OCI-LY1 (cell line): ENCODE data around the gene KRT84.

Source experiments
- H2AFZ ChIP-seq: fragments of 200-600 bp; sonication (generic), shearing (Covaris generic); 2 replicates; pipeline ENCODE4 v1.6.0; 2014; ENCODE audit warnings: antibody characterized with exemption, mild to moderate bottlenecking, low read length
- H3F3A ChIP-seq: fragments of 200-600 bp; sonication (generic), shearing (Covaris generic); 2 replicates; pipeline ENCODE4 v1.6.0; 2014; ENCODE audit warnings: mild to moderate bottlenecking, antibody characterized with exemption, low read length, moderate library complexity; ENCODE audit not compliant: insufficient read depth
- H3K27ac ChIP-seq: fragments of 200-600 bp; sonication (generic); 2 replicates; pipeline ENCODE4 v1.5.1; 2014; ENCODE audit warnings: low read length, mixed run types, mild to moderate bottlenecking, low read depth; ENCODE audit not compliant: poor library complexity, severe bottlenecking
- H3K27me3 ChIP-seq: fragments of 200-600 bp; sonication (generic); 2 replicates; pipeline ENCODE4 v1.6.0; 2014; ENCODE audit warnings: antibody characterized with exemption, mild to moderate bottlenecking, low read length, moderate library complexity; ENCODE audit not compliant: insufficient read depth
- H3K36me3 ChIP-seq: fragments of 200-600 bp; sonication (generic); 2 replicates; pipeline ENCODE4 v1.6.1; 2014; ENCODE audit warnings: mild to moderate bottlenecking, antibody characterized with exemption, low read length, moderate library complexity, mixed read lengths; ENCODE audit not compliant: insufficient read depth
- H3K4me1 ChIP-seq: fragments of 200-600 bp; sonication (generic); 2 replicates; pipeline ENCODE4 v1.5.1; 2014; ENCODE audit warnings: mild to moderate bottlenecking, low read length, moderate library complexity; ENCODE audit not compliant: insufficient read depth, severe bottlenecking
- H3K4me2 ChIP-seq: fragments of 200-600 bp; sonication (generic), shearing (Covaris generic); 2 replicates; pipeline ENCODE4 v1.6.1; 2014; ENCODE audit warnings: low read length
- H3K4me3 ChIP-seq: fragments of 200-600 bp; sonication (generic); 2 replicates; pipeline ENCODE4 v1.5.1; 2014; ENCODE audit warnings: low read length, low read depth, mild to moderate bottlenecking, mixed read lengths; ENCODE audit not compliant: poor library complexity, severe bottlenecking
- H3K79me2 ChIP-seq: fragments of 200-600 bp; shearing (Covaris generic); 2 replicates; pipeline ENCODE4 v1.6.1; 2016; ENCODE audit warnings: mixed run types, low read length, mixed read lengths; ENCODE audit not compliant: insufficient read depth
- H3K9ac ChIP-seq: fragments of 200-600 bp; sonication (generic), shearing (Covaris generic); 2 replicates; pipeline ENCODE4 v1.6.1; 2014; ENCODE audit warnings: mild to moderate bottlenecking, low read length, mixed read lengths
- H3K9me2 ChIP-seq: fragments of 200-600 bp; sonication (generic), shearing (Covaris generic); 2 replicates; pipeline ENCODE4 v1.6.1; 2014; ENCODE audit warnings: low read depth, mild to moderate bottlenecking, low read length, mixed read lengths
- H3K9me3 ChIP-seq: fragments of 200-600 bp; shearing (Covaris generic); 2 replicates; pipeline ENCODE4 v1.6.1; 2014; ENCODE audit warnings: low read length, mixed read lengths
- H4K20me1 ChIP-seq: fragments of 200-600 bp; sonication (generic), shearing (Covaris generic); 2 replicates; pipeline ENCODE4 v1.6.0; 2016; ENCODE audit warnings: mild to moderate bottlenecking, low read length; ENCODE audit not compliant: insufficient read depth
- CTCF ChIP-seq: fragments of 200-600 bp; sonication (generic), shearing (Covaris generic); IDR thresholded peaks from 2 replicates; pipeline ENCODE4 v1.5.1; 2017; ENCODE audit warnings: mild to moderate bottlenecking, antibody characterized with exemption, low read length, moderate library complexity, mixed read lengths
- EZH2 ChIP-seq: fragments of 200-600 bp; sonication (generic), shearing (Covaris generic); IDR thresholded peaks from 2 replicates; pipeline ENCODE4 v1.8.0; 2017; ENCODE audit warnings: borderline replicate concordance, mixed run types, mild to moderate bottlenecking, antibody characterized with exemption, low read length, moderate library complexity, mixed read lengths

The KRT84 gene

GRCh38 chr12:52385226-52385702 lies at the start of gene KRT84:
TSS of gene KRT84 (minus strand) at chr12:52385652. CDS start at chr12:52385585, 67 bp downstream.
- Histone ChIP-seq H3K4me1 (no peaks in the 10 kb centered on the region), H3F3A (no peaks in the 10 kb centered on the region), H3K27me3 (peaks cover 6% of the 10 kb centered on the region; the same call in 1 of the 2 replicates), H3K4me2 (no peak within 1 kb of the TSS), H4K20me1 (no peaks in the 10 kb centered on the region), H3K36me3 (no peaks in the 10 kb centered on the region), H3K9me3 (no peaks in the 10 kb centered on the region), H2AFZ (no peak within 1 kb of the TSS), H3K9ac (no peak within 1 kb of the TSS), H3K79me2 (no peaks in the 10 kb centered on the region), H3K9me2 (no peaks in the 10 kb centered on the region), H3K27ac (no peak within 1 kb of the TSS), H3K4me3 (no peak within 1 kb of the TSS)
- TF ChIP-seq EZH2 (no peak), CTCF (no peak)

- Histone ChIP-seq H4K20me1 (no peaks in the 10 kb centered on the region), H3K4me3 (no peak overlapping the region), H3K4me1 (no peaks in the 10 kb centered on the region), H3K4me2 (no peak overlapping the region), H3K36me3 (no peaks in the 10 kb centered on the region), H3K9me2 (no peaks in the 10 kb centered on the region), H3K27me3 (no peaks in the 10 kb centered on the region; the same call in 1 of the 2 replicates), H3F3A (no peaks in the 10 kb centered on the region), H3K27ac (no peak overlapping the region), H2AFZ (no peak overlapping the region), H3K9me3 (no peaks in the 10 kb centered on the region), H3K79me2 (no peaks in the 10 kb centered on the region), H3K9ac (no peak overlapping the region)
- TF ChIP-seq CTCF (no peak), EZH2 (no peak)
Observed at GRCh38 chr12:52434760-52435530, 49.5 kb upstream of the KRT84 start.

GRCh38 chr12:52434081-52434733 lies 48.8 kb upstream of the KRT84 start, which contains the start of gene KRT75:
TSS of gene KRT75 (minus strand) at chr12:52434371. CDS start at chr12:52434304, 67 bp downstream.
- no peaks in the 10 kb centered on the region for H3K79me2 ChIP-seq
- no peaks in the 10 kb centered on the region for H3F3A ChIP-seq
- no peak within 1 kb of the TSS for H2AFZ ChIP-seq
- no peaks in the 10 kb centered on the region; the same call in 1 of the 2 replicates for H3K27me3 ChIP-seq
- H3K9ac ChIP-seq = no peak within 1 kb of the TSS
- H3K36me3 ChIP-seq = no peaks in the 10 kb centered on the region
- H3K4me1 ChIP-seq = no peaks in the 10 kb centered on the region
- no peaks in the 10 kb centered on the region for H4K20me1 ChIP-seq
- no peak within 1 kb of the TSS for H3K27ac ChIP-seq
- H3K4me3 ChIP-seq = no peak within 1 kb of the TSS
- no peak within 1 kb of the TSS for H3K4me2 ChIP-seq
- H3K9me3 ChIP-seq = no peaks in the 10 kb centered on the region
- H3K9me2 ChIP-seq = no peaks in the 10 kb centered on the region
- TF ChIP-seq EZH2 (no peak), CTCF (no peak)
